Stimulated activated CD4-positive, alpha-beta T cell treated with anti-CD3 and anti-CD28 coated beads, Interleukin-4, amount 100 ng/mL, for 1 hour (primary cell): ENCODE results near the gene BRF1.

Experiments
- DNase-seq: peaks from one replicate; pipeline ENCODE4 v3.0.0-alpha.2; 2020

Gene BRF1

GRCh38 chr14:105168496-105168978, 132.3 kb downstream of the BRF1 start, which contains the start of gene JAG2:
Gene JAG2, minus strand, starts transcription at chr14:105168776. Its CDS starts 356 bp downstream, at chr14:105168420.
- DNase-seq = peak; percentile 62

GRCh38 chr14:105168093-105168420, 132.7 kb downstream of the BRF1 start:
- no peak for DNase-seq

- DNase-seq = peak; percentile 23
These were observed 133.3 kb downstream of the BRF1 start for GRCh38 chr14:105167303-105168092.

GRCh38 chr14:105166571-105167302, 134.1 kb downstream of the BRF1 start:
- DNase-seq = no peak

GRCh38 chr14:105165761-105166485, 134.9 kb downstream of the BRF1 start:
- no peak for DNase-seq

- no peak for DNase-seq
These were observed 135.6 kb downstream of the BRF1 start for GRCh38 chr14:105165134-105165704.

GRCh38 chr14:105163040-105163742, 137.6 kb downstream of the BRF1 start:
- no peak for DNase-seq

- no peak for DNase-seq
These were observed 138.2 kb downstream of the BRF1 start for GRCh38 chr14:105162669-105162979.

- DNase-seq = no peak
These were observed 138.7 kb downstream of the BRF1 start for GRCh38 chr14:105161964-105162668.

GRCh38 chr14:105161309-105161708, 139.5 kb downstream of the BRF1 start:
- no peak for DNase-seq

GRCh38 chr14:105160776-105161175, 140.0 kb downstream of the BRF1 start:
- DNase-seq = no peak

GRCh38 chr14:105159344-105159743, 141.5 kb downstream of the BRF1 start:
- no peak for DNase-seq
